Activated T-cell treated with anti-CD3 and anti-CD28 coated beads, Interleukin-2, amount 50 U/mL, for 24 hours (primary cell): Measurements from ENCODE around the gene KMT2C.
"Not testable (repeated sequence)": the region's sequence is repeated elsewhere in the genome, so short reads cannot be mapped to it uniquely, and the experiment has no call there.

Experiments used
- DNase-seq: peaks from one replicate; pipeline ENCODE4 v3.0.0-alpha.2; 2020
- H3K27ac Mint-ChIP-seq: 2 replicates; pipeline ENCODE4 v1.8.0; 2020; ENCODE audit warnings: mild to moderate bottlenecking, mixed read lengths
- H3K27me3 Mint-ChIP-seq: 2 replicates; pipeline ENCODE4 v1.8.0; 2020; ENCODE audit warnings: mixed read lengths
- H3K36me3 Mint-ChIP-seq: 2 replicates; pipeline ENCODE4 v1.8.0; 2020; ENCODE audit warnings: low read depth, mixed read lengths
- H3K4me1 Mint-ChIP-seq: 2 replicates; pipeline ENCODE4 v1.8.0; 2020; ENCODE audit warnings: low read depth, mixed read lengths
- H3K4me3 Mint-ChIP-seq: 2 replicates; pipeline ENCODE4 v1.8.0; 2020; ENCODE audit warnings: mild to moderate bottlenecking, moderate library complexity, mixed read lengths
- H3K9me3 Mint-ChIP-seq: 2 replicates; pipeline ENCODE4 v1.8.0; 2020; ENCODE audit warnings: mixed read lengths

Gene KMT2C

DNA sequence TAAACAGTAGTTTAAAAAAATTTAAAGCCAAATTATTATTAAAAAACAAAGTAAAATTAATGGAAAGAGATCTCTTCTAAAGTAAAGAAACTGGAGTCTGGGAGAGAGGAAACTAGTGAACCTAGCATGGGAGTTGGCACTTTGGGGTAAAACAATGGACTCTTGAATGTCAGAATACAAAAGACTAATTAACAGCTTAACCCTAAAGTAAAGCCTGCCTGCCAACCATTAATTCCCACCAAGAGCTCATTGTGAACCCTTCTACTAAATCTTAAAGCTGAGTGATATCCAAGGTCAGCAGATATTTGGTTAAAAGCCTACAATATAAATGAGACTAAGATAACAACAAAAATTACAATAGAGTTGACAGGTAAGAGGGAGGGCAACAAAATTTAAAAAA is 36.5 kb downstream of the KMT2C start:
- Mint-ChIP-seq H3K4me3 (no peak overlapping the region), H3K27ac (no peak overlapping the region), H3K4me1 (peaks cover 46% of the 10 kb centered on the region), H3K27me3 (no peaks in the 10 kb centered on the region), H3K36me3 (peaks cover 9% of the 10 kb centered on the region), H3K9me3 (peaks cover 2% of the 10 kb centered on the region)
- DNase-seq: no peak

DNA sequence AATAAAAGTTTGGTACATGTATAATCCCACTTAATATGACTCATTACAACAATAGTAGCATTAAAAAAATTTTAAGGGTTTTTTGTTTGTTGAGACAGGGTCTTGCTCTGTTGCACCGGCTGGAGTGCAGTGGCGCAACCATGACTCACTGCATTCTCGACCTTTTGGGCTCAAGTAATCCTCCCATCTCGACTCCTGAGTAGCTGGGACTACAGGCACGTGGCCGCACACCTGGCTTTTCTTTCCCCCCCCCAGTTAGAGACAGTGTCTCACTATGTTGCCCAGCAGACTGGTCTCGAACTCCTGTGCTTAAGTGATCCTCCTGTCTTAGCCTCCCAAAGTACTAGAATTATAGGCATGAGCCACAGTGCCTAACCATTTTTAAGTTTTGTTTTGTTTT is 40.7 kb downstream of the KMT2C start:
- DNase-seq: peak; percentile 19
- peaks cover 66% of the 10 kb centered on the region for H3K4me1 Mint-ChIP-seq

DNA sequence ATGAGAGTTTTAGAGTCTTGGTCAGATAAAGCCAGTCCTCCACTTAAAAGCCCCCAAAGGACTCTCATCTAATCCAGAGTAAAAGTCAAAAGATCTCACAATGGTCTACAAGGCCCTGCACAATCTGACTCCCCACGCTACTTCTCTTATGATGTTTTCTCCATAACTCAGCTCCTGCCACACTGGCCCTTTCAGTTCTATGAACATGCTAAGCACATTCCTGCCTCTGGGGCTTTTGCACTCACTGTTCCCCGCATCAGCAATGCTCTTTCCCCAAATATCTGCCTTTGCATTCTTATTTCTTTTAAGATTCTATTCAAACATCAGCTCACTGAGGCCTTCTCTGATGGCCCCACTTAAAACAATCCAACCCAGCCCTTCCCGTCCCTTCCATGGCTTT is 41.6 kb downstream of the KMT2C start:
- not testable (repeated sequence) for H3K9me3 Mint-ChIP-seq, H3K4me3 Mint-ChIP-seq, H3K27ac Mint-ChIP-seq, H3K36me3 Mint-ChIP-seq, H3K27me3 Mint-ChIP-seq
- H3K4me1 Mint-ChIP-seq: peaks cover 64% of the 10 kb centered on the region
- peak; percentile 20 for DNase-seq

More for the DNA sequence above, 40.7 kb downstream of the KMT2C start:
- no peak overlapping the region for H3K4me3 Mint-ChIP-seq
- H3K9me3 Mint-ChIP-seq: peaks cover 2% of the 10 kb centered on the region
- H3K27ac Mint-ChIP-seq: no peak overlapping the region
- H3K27me3 Mint-ChIP-seq: no peaks in the 10 kb centered on the region
- peaks cover 3% of the 10 kb centered on the region for H3K36me3 Mint-ChIP-seq

DNA sequence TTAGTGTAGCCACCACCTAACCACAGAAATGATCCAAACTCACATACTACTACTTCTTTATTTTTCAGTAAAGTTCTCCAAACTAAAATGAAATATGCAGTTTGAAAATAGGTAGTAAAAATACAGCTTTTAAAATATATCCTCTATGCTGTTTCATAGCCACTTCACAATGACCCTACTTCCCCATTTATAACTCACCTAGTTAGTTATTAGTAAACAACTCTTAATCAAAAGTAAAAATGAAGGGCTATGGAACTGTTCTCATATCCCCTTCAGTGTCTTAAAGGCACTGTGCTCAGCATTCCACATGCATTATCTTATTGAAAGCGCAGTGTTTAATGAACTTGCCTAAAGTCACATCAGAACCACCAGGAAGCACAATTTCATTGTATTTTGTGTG is 43.5 kb downstream of the KMT2C start:
- Mint-ChIP-seq H3K27me3 (no peaks in the 10 kb centered on the region), H3K27ac (no peak overlapping the region), H3K4me1 (peaks cover 52% of the 10 kb centered on the region), H3K36me3 (peaks cover 2% of the 10 kb centered on the region), H3K9me3 (peaks cover 2% of the 10 kb centered on the region), H3K4me3 (no peak overlapping the region)
- DNase-seq: no peak

DNA sequence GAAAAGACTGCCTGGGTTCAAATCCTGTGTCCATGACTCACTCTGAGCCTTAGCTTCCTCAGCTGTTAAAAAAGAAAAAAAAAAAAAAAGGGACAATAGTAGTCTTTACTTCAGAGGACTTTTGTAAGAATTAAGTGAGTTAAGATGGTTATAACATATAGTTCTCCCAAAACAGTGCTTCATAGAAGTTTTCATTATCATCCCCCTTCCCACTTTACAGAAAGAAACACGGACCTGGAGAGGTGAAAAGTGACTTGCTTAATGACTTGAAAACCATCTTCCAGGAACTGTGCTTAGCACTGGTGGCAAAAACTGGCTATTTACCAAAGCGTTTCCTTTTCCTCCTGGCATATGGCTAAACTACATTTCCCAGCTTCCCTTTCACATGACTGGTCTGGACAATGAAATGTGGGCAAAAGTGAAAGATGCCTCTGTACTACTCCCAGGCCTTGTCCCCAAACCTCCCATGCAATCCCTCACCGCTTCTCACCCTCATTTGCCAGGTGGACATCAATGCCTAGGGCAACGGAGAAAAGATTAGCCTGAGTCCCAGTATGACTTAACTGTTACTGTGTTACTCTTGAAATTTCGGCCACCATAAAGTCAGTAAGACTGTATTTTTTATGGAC is 49.6 kb downstream of the KMT2C start:
- H3K4me1 Mint-ChIP-seq: peaks cover 21% of the 10 kb centered on the region
- not testable (repeated sequence) for H3K27me3 Mint-ChIP-seq, H3K36me3 Mint-ChIP-seq, H3K4me3 Mint-ChIP-seq, H3K27ac Mint-ChIP-seq, H3K9me3 Mint-ChIP-seq, DNase-seq

DNA sequence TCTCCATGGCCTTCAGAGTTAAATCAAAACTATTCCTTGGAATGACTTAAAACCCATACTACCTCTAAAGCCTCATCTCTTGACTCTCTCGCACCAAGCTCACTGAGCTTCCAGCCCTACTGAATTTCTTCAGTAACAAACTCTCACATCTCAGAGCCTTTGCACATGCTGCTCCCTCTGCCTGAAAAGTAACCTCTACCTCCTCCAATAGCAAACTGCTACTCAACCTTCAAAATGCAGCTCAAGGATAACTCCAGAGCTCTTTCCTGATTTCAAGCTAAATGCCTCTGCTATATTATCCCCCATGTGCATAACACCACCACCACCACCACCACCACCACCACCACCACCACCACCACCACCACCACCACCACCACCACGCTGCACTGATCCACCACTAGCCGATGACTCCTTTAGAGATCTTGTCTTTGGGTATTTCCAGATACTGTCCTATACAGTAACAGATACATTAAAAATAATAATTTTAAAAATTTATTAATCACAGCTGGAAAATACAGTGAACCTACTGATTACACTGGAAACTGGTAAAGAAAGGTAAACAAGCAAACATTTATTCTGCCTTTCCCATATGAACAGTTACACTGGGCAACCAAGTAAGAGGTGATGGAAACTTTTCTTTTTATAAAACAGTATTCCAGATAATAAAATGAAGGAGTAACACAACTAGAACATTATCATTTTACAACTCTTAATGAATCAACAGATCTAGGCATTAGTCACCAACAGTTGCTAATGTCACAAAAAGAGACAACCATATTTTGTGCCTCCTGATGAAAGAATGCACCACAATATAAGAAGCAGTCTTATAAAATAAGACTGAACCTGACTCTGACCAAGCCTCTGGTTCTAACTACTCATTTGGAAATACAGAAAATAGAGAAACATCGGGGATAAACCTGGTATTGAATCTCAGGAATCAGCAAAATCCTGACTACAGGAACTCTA is 51.3 kb downstream of the KMT2C start:
- H3K27ac Mint-ChIP-seq, DNase-seq, H3K9me3 Mint-ChIP-seq, H3K36me3 Mint-ChIP-seq, H3K27me3 Mint-ChIP-seq, H3K4me3 Mint-ChIP-seq: not testable (repeated sequence)
- peaks cover 22% of the 10 kb centered on the region for H3K4me1 Mint-ChIP-seq

DNA sequence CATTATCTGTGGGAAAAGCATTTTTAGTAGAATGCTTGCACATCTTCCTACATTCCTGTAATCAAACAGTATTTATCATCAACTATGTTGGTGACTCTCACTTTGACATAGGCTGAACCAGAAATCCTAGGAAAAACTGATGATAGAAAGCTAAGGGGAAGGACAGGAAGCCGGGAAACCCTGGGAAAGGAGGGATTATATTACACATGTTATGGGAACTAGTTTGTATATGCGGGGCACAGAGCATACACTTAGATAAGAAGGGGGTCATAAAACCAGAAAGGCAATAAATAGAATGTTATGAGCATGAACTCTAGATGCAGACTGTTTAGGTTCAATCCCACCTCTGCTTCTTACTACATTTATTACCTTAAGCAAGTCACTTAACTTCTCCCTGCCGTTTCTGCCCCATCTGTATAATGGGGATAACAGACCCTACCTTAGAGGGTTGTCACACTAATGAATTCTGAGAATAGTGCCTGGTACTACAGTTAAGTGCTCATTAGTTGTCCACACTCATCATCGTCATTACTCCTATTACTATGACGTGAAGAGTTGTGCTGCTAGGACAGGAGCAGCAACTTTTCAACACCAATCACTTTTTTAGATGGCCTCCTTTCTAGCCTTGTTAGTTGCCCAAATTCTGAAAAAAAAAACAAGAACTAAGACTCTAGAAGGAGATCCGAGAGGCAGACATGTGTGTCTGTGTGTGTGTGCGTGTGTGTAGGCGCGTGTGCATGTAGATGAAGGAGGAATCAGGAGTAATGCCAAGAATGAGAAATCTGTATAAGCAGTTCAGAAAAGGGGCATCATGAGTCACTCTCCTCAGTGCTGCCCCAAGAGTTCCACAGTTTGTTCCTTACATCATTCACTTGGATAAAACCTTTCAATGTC is 52.2 kb downstream of the KMT2C start:
- Mint-ChIP-seq H3K9me3 (peaks cover 3% of the 10 kb centered on the region), H3K4me1 (peaks cover 26% of the 10 kb centered on the region), H3K27ac (no peak overlapping the region), H3K36me3 (no peaks in the 10 kb centered on the region), H3K27me3 (no peaks in the 10 kb centered on the region), H3K4me3 (no peak overlapping the region)
- no peak for DNase-seq

DNA sequence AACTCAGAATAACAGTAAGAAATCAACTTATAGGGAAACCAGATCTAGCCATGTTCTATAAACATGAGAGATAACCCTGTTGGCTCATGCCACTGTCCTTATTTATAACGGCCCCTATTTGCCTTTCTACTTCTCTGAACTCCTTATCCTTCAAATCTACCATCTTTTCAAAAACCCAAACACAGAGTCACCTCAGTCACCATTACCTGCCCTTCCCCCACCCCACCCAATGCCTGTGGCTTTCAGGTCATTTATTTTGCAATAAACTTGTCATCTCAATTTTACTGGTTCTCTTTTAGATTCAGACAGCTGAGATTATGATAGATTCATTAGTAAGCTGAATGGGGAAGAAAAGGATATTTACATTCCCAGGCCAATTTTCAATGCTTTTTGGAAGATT is 53.6 kb downstream of the KMT2C start:
- Mint-ChIP-seq H3K4me1 (peaks cover 33% of the 10 kb centered on the region), H3K36me3 (peaks cover 2% of the 10 kb centered on the region), H3K27ac (no peak overlapping the region), H3K27me3 (no peaks in the 10 kb centered on the region), H3K9me3 (peaks cover 6% of the 10 kb centered on the region), H3K4me3 (no peak overlapping the region)
- DNase-seq: no peak

DNA sequence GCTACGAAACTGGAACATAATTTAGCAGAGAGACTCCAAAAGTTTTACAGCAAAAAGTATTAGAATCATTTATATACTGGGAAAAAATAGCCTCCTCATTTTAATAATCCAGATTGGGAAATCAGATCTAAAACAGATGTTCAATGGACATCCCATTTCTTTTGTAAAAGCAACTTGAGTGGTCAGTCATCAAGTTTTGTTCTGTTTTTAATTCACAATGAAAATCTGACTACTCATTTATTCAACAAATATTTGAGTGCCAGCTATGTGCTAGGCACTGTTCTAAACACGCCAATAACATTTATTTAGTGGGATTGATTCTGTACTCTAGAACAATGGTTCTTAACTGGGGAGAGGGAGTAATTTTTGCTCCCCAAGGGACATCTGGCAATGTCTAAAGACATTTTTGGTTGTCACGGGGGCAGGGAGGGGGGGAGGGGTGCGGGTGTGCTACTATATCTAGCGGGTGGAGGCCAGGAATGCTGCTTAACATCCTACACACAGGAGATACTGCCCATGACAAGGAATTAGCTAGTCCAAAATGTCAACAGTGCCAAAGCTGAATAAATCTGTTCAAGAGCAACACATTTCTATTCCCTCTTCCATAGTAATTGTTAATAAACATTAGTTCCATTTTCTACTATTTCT is 54.7 kb downstream of the KMT2C start:
- H3K27ac Mint-ChIP-seq, H3K9me3 Mint-ChIP-seq, DNase-seq: not testable (repeated sequence)

DNA sequence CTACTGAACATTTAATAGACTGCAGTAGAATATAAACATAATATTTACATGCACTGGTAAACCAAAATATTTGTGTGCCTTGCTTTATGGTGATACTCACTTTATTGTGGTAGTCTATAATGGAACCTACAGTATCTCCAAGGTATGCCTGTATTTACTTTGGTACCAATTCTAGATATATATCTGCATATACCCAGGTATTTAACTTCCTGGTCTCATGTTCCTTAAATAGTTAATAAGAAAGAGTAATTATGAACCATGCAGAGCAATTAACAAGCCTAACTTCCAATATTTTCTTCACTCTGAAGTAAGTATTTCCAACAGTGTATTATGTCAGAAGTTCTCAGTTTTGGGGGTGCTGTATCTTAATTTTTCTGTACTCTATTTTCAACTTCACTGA is 57.3 kb downstream of the KMT2C start:
- H3K9me3 Mint-ChIP-seq, H3K4me3 Mint-ChIP-seq, DNase-seq, H3K36me3 Mint-ChIP-seq, H3K27me3 Mint-ChIP-seq, H3K27ac Mint-ChIP-seq: not testable (repeated sequence)
- peaks cover 41% of the 10 kb centered on the region for H3K4me1 Mint-ChIP-seq

More for the DNA sequence above, 54.7 kb downstream of the KMT2C start:
- not testable (repeated sequence) for H3K27me3 Mint-ChIP-seq, H3K36me3 Mint-ChIP-seq, H3K4me3 Mint-ChIP-seq
- peaks cover 36% of the 10 kb centered on the region for H3K4me1 Mint-ChIP-seq

DNA sequence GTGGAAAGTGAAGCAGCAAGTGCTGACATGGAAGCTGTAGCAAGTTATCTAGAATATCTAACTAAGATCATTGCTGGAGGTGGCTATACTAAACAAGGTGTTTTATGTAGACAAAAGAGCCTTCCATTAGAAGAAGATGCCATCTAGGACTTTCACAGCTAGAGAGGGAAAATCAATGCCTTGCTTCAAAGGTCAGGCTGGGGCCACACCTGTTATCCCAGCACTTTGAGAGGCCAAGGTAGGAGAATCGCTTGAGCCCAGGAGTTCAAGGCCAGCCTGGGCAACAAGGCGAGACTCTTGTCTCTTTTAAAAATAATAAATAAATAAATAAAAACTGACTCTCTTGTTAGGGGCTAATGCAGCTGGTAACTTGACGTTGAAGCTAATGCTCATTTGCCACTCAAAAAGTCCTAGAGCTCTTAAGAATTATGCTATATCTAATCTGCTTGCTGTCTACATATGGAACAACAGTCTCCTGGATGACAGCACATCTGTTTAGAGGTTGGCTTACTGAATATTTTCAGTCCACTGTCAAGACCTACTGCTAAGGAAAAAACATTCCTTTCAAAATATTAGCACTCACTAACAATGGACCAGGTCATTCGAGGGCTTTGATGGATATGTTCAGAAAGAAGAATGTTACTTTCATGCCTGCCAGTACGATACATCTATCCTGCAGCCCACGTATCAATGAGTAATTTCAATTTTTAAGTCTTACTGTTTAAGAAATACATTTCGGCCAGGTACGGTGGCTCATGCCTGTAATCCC is 58.9 kb downstream of the KMT2C start:
- H3K9me3 Mint-ChIP-seq: peaks cover 16% of the 10 kb centered on the region
- peaks cover 51% of the 10 kb centered on the region for H3K4me1 Mint-ChIP-seq
- H3K27me3 Mint-ChIP-seq, H3K27ac Mint-ChIP-seq, DNase-seq, H3K4me3 Mint-ChIP-seq: not testable (repeated sequence)
- peaks cover 12% of the 10 kb centered on the region for H3K36me3 Mint-ChIP-seq

DNA sequence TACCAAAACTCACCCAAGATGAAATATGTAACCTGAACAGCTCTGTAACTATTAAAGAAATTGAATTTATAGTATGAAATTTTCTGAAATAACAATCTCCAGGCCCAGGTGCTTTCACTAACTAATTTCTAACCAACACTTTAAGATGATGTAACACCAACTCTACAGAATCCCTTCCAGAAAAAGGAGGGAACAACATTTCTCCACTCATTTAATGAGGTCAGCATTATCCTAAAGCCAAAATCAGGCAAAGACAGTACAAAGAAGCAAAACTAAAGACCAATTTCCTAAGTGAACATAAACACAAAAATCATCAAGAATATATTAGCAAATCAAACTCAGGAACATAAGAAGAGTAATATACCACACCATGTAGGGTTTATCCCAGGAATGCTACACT is 65.5 kb downstream of the KMT2C start:
- Mint-ChIP-seq H3K9me3 (peaks cover 15% of the 10 kb centered on the region), H3K27me3 (no peaks in the 10 kb centered on the region), H3K36me3 (peaks cover 33% of the 10 kb centered on the region), H3K4me1 (peaks cover 58% of the 10 kb centered on the region), H3K4me3 (no peak overlapping the region), H3K27ac (peak overlapping the region; percentile 4)
- DNase-seq: no peak

DNA sequence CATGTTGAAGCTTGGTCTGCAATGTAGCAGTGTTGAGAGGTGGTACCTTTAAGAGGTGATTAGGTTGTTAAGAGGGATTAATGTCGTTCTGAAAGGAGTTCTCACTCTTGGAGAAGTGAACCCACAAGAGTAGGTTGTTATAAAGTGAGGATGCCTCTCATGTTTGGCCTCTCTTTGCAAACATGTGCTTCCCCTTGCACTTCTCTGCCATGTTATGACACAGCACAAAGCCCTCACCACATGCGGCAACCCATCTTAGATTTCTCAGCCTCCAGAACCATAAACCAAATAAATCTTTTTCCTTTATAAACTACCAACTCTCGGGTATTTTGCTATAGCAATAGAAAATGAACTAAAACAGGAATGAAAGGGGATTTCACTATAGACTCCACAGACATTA is 66.3 kb downstream of the KMT2C start:
- Mint-ChIP-seq H3K27me3 (no peaks in the 10 kb centered on the region), H3K4me3 (no peak overlapping the region), H3K4me1 (peaks cover 58% of the 10 kb centered on the region), H3K27ac (peak overlapping the region; percentile 73), H3K36me3 (peaks cover 31% of the 10 kb centered on the region), H3K9me3 (peaks cover 15% of the 10 kb centered on the region)
- no peak for DNase-seq
